HG03139 (cell line): ENCODE results near the gene MARCHF3.

Experiments
- ATAC-seq: cut with Tn5 transposase; IDR thresholded peaks from one replicate; pipeline ENCODE4 v1.9.1; 2021; ENCODE audit not compliant: unreplicated experiment

Gene MARCHF3

GRCh38 chr5:126883564-126884245 is 146.7 kb downstream of the MARCHF3 start:
- no peak for ATAC-seq

- ATAC-seq, result no peak
These were observed 148.3 kb downstream of the MARCHF3 start for GRCh38 chr5:126881821-126882600.

- no peak for ATAC-seq
These were observed 151.7 kb downstream of the MARCHF3 start for GRCh38 chr5:126878634-126879033.

- ATAC-seq, result no peak
These were observed 152.3 kb downstream of the MARCHF3 start for GRCh38 chr5:126878085-126878484.

GRCh38 chr5:126877602-126878001 is 152.8 kb downstream of the MARCHF3 start:
- no peak for ATAC-seq

GRCh38 chr5:126875303-126875785 is 155.0 kb downstream of the MARCHF3 start:
- no peak for ATAC-seq

- no peak for ATAC-seq
These were observed 157.6 kb downstream of the MARCHF3 start for GRCh38 chr5:126872561-126873354.

- no peak for ATAC-seq
These were observed 158.9 kb downstream of the MARCHF3 start for GRCh38 chr5:126871441-126871840.

GRCh38 chr5:126869005-126869451 is 161.3 kb downstream of the MARCHF3 start:
- peak; percentile 72 for ATAC-seq

GRCh38 chr5:126868338-126869004 is 161.9 kb downstream of the MARCHF3 start:
- no peak for ATAC-seq

GRCh38 chr5:126866851-126867636 is 163.3 kb downstream of the MARCHF3 start:
- no peak for ATAC-seq

- ATAC-seq, result no peak
These were observed 165.1 kb downstream of the MARCHF3 start for GRCh38 chr5:126865299-126865698.

GRCh38 chr5:126864042-126864688 is 166.2 kb downstream of the MARCHF3 start:
- ATAC-seq, result no peak

GRCh38 chr5:126863402-126863801 is 167.0 kb downstream of the MARCHF3 start:
- ATAC-seq, result no peak

GRCh38 chr5:126858441-126858840 is 171.9 kb downstream of the MARCHF3 start:
- no peak for ATAC-seq

- ATAC-seq, result no peak
These were observed 172.6 kb downstream of the MARCHF3 start for GRCh38 chr5:126857472-126858410.

GRCh38 chr5:126855266-126855665 is 175.1 kb downstream of the MARCHF3 start:
- ATAC-seq, result no peak

GRCh38 chr5:126854526-126855110 is 175.7 kb downstream of the MARCHF3 start:
- ATAC-seq, result no peak
